HG02973 (cell line): ENCODE data around the gene ATF4.

Source experiments
- ATAC-seq: cut with Tn5 transposase; IDR thresholded peaks from one replicate; pipeline ENCODE4 v1.9.1; 2021; ENCODE audit warnings: moderate library complexity; ENCODE audit not compliant: unreplicated experiment

Gene ATF4, protein sequence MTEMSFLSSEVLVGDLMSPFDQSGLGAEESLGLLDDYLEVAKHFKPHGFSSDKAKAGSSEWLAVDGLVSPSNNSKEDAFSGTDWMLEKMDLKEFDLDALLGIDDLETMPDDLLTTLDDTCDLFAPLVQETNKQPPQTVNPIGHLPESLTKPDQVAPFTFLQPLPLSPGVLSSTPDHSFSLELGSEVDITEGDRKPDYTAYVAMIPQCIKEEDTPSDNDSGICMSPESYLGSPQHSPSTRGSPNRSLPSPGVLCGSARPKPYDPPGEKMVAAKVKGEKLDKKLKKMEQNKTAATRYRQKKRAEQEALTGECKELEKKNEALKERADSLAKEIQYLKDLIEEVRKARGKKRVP

GRCh38 chr22:39520226-39521105 lies at the start of gene ATF4:
ATF4 (plus strand) TSS chr22:39520562; CDS start chr22:39521446, 884 bp downstream.
- peak; percentile 45 for ATAC-seq

GRCh38 chr22:39471381-39472141 lies 48.8 kb upstream of the ATF4 start:
- no peak for ATAC-seq

- no peak for ATAC-seq
These were observed 47.5 kb upstream of the ATF4 start for GRCh38 chr22:39472570-39473556.

DNA sequence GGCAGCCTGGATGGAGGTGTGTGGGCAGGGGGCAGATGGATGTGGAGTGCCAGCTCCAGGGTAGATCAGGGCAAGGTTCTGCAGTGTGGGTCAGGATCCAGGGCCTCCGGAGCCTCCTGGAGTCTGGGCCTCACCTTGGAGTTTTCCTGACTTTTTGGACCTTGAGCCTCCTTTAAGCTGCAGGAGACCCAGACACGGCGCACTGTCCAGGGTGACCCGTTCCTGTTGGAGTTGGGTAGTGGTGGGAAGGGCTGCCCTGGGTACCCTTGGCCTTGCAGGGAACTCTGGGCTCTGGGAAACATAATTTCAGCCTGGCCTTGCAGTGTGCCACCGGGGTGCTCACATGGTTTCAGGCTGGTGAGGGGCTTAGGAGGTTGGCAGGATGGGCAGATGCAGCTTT lies 46.5 kb upstream of the ATF4 start:
- no peak for ATAC-seq

- no peak for ATAC-seq
These were observed 45.8 kb upstream of the ATF4 start for GRCh38 chr22:39474351-39475111.

- ATAC-seq = no peak
These were observed 45.0 kb upstream of the ATF4 start for GRCh38 chr22:39475337-39475736.

GRCh38 chr22:39475902-39476301 lies 44.5 kb upstream of the ATF4 start:
- ATAC-seq = no peak

DNA sequence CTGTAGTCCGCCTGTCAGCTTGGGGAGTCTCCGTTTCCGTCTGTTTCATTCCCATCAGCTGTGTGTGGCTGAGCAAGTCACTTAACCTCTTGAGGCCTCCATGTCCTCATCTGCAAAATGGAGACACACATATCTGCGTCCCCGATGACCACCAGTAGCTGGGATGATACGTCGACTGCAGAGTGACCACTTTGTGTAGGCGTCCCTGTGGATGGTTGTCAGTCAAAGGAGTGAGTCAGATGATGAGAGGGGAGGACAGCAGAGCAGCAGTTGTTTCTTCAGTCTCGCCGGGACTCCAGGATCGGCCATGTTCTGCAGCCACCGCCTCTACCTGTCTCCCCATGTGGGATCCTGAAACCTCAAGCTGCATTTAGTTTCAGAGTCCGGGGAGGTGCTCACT lies 43.7 kb upstream of the ATF4 start:
- no peak for ATAC-seq

GRCh38 chr22:39477542-39477941 lies 42.8 kb upstream of the ATF4 start:
- no peak for ATAC-seq

DNA sequence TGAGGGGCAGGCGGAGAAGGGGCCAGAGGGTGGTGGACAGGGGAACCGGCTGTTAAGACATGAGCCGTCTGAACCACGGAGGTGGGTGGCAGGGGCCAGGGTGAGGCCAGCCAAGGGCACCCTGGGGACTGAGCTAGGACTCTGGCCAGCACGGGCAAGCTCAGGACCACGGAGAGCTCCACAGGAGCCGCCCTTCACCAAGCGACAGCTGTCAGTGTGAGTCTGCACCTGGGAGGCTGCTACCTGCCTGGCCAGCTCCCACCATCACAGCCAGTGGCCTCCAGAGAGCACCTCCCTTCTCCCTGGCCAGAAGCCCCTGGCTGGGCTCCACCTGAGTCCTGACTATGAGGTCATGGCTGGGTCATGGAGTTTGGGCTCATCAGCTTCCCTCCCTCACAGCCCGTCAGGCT lies 41.9 kb upstream of the ATF4 start:
- ATAC-seq = no peak

DNA sequence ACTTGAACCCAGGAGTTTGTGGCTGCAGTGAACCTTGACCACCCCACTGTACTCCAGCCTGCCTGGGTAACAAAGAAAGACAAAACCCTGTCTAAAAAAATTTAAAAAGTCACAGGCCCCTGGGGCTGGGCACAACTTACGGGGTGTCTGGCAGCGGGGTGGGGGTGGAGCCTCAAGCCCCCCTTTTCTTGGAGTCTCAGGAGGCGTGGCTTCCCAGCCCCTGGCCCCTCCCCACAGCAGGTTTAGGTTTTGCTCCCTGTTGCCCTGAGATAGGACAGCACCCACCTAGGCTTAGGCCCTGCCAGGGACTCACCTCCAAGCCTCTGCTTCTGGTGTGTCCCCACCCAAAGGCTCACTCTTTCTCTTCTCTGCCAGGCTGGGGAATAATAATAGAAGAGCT lies 41.1 kb upstream of the ATF4 start:
- no peak for ATAC-seq

DNA sequence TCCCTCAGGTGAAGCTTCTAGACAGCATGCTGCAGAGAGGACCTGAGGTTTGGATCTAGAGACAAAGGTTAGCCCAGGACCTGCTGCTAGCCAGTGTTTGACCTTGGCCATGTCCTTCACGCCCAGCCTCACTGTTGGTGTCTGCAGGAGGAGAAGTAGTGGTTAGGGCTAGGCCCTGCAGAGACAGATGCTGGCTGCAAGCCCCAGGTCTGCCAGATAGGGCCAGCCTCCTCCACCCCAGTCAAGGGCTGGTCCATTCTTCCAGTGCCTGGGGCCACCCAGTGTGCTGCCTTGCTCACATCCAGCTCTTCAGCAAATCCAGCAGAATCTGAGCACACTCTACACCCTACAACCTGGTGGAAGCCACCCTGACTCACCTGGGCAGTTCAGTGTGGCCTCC lies 39.8 kb upstream of the ATF4 start:
- no peak for ATAC-seq

DNA sequence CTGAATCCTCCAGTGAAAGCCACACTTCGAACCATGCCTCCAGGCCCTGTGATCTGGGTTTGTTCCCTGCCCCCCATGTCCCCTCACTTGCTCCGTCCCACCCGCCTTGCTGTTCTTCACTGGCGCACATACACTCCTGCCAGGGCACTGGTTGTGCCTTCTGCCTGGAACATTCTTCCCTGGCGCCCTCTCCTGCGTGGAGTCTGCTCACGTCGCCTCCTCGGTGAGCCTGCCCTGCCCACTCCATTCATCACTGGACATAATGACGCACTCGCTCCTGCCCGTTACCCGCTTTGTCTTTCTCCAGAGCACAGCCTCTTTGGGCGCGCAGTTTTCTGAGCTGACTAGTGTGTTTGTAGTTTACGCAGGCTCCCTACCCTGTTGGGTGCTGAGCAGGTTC lies 39.3 kb upstream of the ATF4 start:
- no peak for ATAC-seq

GRCh38 chr22:39481595-39481994 lies 38.8 kb upstream of the ATF4 start:
- no peak for ATAC-seq

GRCh38 chr22:39482768-39483167 lies 37.6 kb upstream of the ATF4 start:
- ATAC-seq = no peak

GRCh38 chr22:39486951-39487825 lies 33.2 kb upstream of the ATF4 start:
- ATAC-seq = no peak

DNA sequence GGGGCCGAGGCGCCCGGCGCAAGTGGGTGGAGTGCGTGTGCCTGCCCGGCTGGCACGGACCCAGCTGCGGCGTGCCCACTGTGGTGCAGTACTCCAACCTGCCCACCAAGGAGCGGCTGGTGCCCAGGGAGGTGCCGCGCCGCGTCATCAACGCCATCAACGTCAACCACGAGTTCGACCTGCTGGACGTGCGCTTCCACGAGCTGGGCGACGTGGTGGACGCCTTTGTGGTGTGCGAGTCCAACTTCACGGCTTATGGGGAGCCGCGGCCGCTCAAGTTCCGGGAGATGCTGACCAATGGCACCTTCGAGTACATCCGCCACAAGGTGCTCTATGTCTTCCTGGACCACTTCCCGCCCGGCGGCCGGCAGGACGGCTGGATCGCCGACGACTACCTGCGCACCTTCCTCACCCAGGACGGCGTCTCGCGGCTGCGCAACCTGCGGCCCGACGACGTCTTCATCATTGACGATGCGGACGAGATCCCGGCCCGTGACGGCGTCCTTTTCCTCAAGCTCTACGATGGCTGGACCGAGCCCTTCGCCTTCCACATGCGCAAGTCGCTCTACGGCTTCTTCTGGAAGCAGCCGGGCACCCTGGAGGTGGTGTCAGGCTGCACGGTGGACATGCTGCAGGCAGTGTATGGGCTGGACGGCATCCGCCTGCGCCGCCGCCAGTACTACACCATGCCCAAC lies 32.4 kb upstream of the ATF4 start:
- no peak for ATAC-seq

DNA sequence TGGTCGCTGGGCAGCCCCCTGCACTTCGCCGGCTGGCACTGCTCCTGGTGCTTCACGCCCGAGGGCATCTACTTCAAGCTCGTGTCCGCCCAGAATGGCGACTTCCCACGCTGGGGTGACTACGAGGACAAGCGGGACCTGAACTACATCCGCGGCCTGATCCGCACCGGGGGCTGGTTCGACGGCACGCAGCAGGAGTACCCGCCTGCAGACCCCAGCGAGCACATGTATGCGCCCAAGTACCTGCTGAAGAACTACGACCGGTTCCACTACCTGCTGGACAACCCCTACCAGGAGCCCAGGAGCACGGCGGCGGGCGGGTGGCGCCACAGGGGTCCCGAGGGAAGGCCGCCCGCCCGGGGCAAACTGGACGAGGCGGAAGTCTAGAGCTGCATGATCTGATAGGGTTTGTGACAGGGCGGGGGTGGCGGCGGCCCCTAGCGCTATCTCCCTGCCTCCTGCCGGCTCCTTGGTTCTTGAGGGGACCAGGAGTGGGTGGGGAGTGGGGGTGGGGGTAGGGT lies 31.7 kb upstream of the ATF4 start:
- ATAC-seq = no peak
